Measurements from ENCODE around the gene TTC29.
"Not testable (repeated sequence)": the region's sequence is repeated elsewhere in the genome, so short reads cannot be mapped to it uniquely, and the experiment has no call there.

Gene TTC29

DNA sequence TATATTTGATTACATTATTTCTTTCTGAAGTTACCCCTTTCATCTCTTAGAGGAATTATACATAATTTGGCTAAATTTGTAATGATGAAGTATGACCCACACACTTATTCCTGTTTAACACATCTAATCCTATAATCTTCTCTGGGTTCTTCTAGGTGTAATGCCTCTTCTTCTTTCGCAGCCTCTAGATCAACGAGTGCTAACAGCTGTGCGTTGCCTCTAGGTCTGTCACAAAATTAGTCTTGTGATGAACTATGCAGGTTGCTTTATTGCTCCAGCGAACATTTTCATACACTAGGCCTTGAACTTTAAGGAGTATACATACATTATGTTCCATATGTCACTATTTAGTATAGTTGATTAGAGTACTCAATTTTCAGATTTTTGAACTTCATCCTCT is 89.9 kb downstream of the TTC29 start:
- no peak for DNase-seq (ENCODE audit: low spot score)

DNA sequence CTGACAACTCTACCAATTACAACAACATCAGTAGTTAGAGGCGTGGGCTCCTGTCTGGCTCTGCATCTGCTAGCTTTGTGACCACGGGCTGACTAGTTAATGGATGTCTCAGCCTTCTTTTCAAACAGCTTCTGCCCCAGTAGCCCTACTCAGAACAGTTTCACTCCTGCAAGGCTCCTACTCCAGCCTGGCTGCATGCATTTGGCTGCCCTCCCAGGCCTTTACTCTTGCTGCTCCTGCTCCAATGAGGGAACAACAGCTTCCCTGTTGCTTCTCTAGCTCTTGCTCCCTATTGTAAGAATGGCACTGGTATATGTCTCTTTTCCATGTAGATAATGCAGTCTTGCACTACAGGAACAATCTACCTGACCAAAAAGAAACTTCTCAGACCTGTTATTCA is 93.3 kb downstream of the TTC29 start:
- no peak for DNase-seq (ENCODE audit: low spot score)

DNA sequence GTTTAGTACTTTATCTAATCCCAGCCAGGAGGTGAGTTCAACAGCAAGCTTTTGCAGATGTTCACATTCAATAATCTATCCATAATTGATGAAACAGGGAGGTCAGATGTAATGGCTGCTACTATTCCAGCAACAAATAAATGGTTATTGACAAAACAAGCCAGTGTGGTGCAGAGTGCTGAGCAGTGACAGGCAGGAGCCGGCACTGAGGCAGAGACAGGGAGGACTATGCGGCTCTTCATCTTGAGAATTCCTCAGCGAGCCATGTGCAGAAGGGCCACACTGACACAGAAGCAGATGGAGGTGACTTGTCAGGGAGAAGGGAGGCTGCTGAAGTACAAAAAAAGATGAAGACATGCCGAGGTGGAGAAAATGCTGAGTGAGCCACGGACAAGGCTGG is 98.3 kb downstream of the TTC29 start:
- DNase-seq (ENCODE audit: low spot score), result no peak

DNA sequence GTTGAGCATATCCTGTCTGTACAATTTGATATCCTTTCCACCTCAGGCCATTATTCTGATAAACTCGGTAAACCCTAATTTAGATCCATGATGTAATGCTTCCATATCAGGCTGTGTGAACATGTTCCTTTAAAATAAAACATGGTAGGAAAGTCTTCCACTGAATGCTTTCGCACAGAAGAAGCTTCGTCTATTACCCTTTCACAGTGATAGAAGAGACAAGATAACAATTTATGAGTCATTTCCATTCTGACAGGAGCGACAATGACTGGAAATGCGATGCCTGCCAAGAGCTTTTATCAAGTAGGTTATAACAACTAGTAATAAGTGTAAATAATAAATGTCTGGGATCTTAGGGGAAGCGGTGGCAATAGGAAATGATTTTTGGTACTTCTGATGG is 98.8 kb downstream of the TTC29 start:
- no peak for DNase-seq (ENCODE audit: low spot score)

DNA sequence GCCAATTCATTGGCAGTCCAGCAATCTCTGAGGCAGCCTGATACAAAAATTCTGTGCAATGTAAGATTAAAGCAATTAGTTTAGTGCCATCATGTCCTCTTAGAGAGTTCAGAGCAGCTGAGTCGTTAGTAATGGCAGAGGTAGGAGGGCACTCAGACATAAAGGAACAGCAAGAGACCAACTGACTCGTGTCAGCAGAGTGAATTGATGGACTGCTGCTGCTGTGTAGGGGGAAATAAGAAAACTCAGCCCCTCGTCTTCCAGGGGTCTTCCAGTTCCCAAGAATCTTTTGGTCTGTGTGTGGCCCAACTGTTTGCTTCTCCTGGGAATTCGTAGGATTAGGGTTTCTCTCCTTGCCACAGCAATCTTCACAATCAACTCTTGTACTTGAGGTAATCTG is 100.9 kb downstream of the TTC29 start:
- no peak for DNase-seq (ENCODE audit: low spot score)

DNA sequence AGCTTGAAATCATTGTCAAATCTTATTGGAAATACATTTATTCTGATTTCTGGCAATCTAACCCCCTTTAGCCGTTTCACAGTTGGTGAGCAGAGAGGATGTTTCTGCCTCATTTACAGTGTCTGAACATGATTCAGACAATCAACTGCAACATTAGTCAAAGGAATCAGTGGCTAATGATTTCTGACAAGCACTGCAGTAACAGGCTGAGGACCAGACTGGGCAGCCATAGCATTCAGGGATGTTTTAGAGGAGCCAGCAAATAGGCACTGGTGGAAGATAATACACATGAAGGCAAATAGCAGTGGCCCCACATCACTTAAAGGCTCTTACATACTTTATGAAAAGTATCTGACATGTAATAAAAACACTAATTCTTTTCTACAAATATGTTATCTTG is 102.8 kb downstream of the TTC29 start:
- no peak for DNase-seq (ENCODE audit: low spot score)

DNA sequence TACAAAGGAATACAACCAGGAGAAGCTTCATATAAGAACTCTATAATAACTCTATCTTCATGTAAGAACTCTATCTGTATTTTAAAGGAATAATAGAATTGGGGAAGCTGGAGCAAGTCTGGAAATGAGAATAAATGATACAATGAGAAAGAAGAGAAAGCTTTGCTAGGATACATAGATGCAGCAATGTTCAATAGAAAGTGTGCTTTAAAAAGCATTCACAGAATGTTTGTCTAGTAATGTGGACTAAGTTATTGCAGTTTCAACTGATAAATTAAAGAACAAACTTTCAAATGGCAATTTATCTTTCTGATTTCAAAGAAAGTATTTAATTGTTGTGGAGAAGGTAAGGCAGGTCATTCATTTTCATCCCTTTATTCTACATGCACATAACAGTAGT is 104.9 kb downstream of the TTC29 start:
- no peak for DNase-seq (ENCODE audit: low spot score)

DNA sequence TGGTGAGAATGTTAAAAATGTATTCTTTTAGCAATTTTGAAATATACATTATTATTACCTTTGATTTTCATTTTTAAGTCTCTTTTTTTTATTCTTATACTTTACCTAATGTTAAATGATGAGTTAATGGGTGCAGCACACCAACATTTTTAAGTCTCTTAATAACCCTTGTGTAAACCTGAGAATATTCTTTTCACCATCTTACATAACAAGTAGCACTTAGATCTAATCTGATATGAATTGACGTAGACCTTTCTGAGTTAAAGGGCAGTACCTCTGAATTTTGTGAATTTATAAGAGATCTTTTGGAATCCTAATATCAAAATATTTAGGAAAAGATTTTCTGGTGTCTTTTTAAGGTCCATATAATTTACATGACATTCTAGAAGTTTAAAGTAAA is 110.6 kb downstream of the TTC29 start:
- no peak for DNase-seq (ENCODE audit: low spot score)

- DNase-seq (ENCODE audit: low spot score), result no peak
Observed at GRCh38 chr4:146834263-146835034, 111.2 kb downstream of the TTC29 start.

GRCh38 chr4:146833530-146833929 is 112.1 kb downstream of the TTC29 start:
- no peak for DNase-seq (ENCODE audit: low spot score)

DNA sequence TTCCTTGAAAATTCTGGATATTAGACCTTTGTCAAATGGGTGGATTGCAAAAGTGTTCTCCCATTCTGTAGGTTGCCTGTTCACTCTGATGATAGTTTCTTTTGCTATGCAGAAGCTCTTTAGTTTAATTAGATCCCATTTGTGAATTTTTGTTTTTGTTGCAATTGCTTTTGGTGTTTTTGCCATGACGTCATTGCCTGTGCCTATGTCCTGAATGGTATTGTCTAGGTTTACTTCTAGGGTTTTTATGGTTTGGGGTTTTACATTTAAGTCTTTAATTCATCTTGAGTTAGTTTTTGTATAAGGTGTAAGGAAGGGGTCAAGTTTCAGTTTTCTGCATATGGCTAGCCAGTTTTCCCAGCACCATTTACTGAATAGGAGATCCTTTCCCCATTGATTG is 122.7 kb downstream of the TTC29 start:
- DNase-seq (ENCODE audit: low spot score), result not testable (repeated sequence)

- DNase-seq (ENCODE audit: low spot score), result peak; percentile 2
Observed at GRCh38 chr4:146814750-146815149, 130.9 kb downstream of the TTC29 start.

DNA sequence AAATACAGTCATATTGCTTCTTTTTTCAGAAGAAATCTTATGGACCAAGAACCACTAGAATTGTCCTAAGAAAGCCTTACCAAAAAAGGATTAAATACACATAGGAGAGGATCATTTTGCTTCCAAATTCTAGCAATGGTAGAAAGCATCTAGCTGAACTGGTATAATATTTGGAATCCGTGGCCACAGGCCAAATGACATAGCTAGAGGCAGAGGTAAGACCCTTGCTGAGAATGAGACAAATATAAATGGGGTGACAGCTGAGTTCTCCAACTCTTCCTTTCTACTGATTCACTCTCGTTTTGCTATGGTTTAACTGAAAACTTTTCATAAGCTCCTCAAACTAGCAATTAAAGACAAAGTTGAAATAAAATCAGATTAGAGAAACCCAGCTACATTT is 150.0 kb downstream of the TTC29 start:
- no peak for DNase-seq (ENCODE audit: low spot score)

DNA sequence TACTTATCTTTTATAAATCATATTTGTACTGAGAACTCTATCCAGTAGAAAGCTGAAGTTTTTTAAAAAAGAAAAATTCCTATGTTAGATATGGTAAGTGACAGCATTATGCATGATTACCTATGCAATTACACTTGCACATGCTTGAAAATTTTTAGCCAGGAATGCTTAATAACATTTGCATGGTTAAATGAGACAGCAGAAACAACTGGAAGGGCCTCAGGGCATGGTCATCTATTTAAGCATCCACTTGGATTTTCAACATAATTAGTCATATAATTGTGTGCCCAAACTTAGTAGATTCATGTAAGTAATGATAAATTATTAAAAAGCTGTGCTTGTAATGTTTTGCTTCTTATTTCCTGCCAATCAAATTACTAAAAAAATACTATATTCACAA is 151.9 kb downstream of the TTC29 start:
- DNase-seq (ENCODE audit: low spot score), result no peak

DNA sequence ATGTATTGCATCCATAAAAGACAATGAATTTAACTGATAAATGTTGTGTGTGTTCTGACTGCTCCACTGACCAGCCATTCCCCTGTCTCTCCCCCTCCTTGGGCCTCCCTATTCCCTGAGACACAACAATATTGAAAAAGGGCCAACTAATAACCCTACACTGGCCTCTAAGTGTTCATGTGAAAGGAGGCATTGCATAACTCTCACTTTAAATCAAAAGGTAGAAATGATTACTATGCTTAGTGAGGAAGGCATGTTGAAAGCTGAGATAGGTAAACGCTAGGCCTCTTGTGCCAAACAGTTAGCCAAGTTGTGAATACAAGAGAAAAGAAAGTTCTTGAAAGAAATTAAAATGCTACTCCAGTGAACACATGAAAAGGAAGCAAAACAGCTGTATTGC is 154.2 kb downstream of the TTC29 start:
- DNase-seq (ENCODE audit: low spot score), result no peak

DNA sequence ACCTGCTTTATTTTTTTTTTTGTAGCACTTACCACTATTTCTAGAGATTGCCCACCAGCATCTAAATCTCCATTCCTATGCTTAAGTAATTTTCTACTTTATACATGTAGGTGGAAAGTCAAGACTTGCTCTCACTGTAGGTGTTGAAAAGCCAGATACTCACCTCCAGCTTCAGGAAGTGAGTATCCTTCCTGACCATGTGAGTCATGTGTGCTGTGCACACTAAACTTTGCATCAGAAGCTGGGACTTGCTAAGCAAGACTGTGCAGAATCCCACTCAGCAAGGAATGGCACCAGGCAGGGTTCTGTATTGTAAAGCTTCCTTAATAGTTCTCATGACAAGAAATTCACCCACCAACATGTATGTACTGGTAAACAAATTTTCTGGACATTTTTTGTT is 155.1 kb downstream of the TTC29 start:
- no peak for DNase-seq (ENCODE audit: low spot score)

DNA sequence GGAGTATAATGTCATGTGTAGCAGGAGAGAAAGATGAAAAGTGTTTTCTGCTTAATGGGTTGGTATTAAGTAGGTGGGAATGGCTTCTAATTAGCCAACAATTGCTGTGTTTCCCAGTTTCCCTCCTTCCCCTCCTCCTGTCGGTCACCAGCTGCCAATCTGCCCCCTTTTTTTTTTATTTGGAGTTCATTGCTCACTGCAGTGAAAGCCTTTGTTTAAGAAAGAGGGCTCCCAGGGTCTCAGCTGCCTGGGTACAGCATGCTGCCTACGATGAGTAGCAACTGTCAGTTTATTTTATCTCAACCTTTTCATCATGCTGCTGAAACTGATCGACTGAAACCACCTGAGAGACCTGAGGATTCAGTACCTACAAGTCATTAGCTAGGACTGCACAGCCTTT is 157.9 kb downstream of the TTC29 start:
- DNase-seq (ENCODE audit: low spot score), result no peak

GRCh38 chr4:146776691-146777090 is 169.0 kb downstream of the TTC29 start:
- DNase-seq (ENCODE audit: low spot score), result no peak

DNA sequence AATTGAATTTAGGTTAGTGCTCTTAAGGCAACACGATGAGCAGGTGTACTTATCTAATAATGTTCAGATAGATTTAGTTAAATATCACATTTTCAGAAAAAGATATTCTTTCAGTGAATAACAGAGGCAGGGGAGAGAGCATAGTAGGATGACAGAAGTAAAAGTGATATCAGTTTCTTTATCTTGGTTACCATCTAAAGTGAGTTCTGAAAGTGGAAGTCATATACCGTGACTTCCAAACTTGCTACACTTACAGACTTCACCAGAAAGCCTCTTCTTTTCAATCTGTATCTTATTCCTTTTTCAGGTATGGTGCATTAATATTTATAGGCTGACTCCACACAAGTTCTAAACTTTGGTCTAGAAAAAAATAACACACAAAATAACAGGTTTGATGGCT is 182.1 kb downstream of the TTC29 start:
- DNase-seq (ENCODE audit: low spot score), result no peak

GRCh38 chr4:146762016-146762415 is 183.6 kb downstream of the TTC29 start:
- DNase-seq (ENCODE audit: low spot score), result no peak

- DNase-seq (ENCODE audit: low spot score), result no peak
Observed at GRCh38 chr4:146742416-146742815, 203.2 kb downstream of the TTC29 start.

DNA sequence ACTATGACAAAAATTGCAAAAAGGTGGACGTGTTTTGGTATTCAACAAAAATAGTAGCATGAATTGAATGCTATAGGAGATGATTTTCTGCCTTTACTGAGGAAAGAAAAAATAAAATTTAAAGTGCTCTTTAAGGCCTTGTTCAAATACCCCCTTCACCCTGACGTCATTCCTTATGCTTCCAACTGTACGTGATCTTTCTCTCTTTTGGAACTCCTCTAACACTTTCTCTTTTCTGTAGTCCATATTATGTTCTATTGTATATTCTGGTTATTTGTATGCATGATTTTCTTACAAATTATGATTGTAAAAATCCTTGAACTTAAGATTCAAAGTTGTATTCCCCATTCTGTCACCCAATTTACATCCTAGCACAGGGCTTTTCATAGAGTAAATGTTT is 206.5 kb downstream of the TTC29 start:
- DNase-seq (ENCODE audit: low spot score), result no peak

GRCh38 chr4:146723519-146723918 is 222.1 kb downstream of the TTC29 start:
- not testable (repeated sequence) for DNase-seq (ENCODE audit: low spot score)

DNA sequence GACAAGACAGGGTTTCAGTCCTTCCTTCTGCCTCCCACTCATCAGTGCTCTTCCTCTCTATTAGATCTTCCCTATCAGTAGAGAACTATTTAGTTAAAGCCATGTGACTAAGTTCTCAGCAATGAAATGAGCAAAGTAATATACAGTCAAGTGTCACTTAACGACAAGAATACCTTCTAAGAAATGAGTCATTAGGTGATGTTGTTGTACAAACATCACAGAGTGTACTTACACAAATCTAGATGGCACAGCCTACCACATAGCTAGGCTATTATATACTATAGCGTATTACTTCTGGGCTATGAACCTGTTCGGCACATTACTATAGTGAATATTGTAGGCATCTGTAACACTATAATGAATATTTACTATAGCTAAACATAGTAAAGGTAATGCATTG is 235.7 kb downstream of the TTC29 start:
- DNase-seq (ENCODE audit: low spot score), result no peak

DNA sequence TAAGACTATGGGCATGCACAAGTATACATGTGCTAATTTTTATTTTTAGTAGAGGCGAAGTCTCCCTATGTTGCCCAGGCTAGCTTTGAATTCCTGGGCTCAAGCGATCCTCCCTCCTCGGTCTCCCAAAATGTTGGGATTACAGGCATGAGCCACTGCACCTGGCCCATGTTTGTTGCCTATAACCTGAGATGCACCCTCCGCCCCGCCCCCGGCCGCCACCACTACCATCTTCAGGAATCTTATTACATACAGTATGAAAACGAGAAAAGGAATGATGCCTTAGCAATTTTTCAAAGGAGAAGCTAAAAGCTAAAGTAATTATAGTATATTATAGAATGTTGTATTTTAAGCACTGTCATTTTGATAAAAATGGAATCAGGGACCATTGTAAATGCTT is 245.8 kb downstream of the TTC29 start:
- no peak for DNase-seq (ENCODE audit: low spot score)
